HG02870 (cell line): ENCODE results near the gene FAM83B.
"Not testable (repeated sequence)": the region's sequence is repeated elsewhere in the genome, so short reads cannot be mapped to it uniquely, and the experiment has no call there.

Source experiments
- ATAC-seq: cut with Tn5 transposase; IDR thresholded peaks from one replicate; pipeline ENCODE4 v1.9.1; 2021; ENCODE audit warnings: mild to moderate bottlenecking, moderate library complexity; ENCODE audit not compliant: unreplicated experiment

The FAM83B gene

DNA sequence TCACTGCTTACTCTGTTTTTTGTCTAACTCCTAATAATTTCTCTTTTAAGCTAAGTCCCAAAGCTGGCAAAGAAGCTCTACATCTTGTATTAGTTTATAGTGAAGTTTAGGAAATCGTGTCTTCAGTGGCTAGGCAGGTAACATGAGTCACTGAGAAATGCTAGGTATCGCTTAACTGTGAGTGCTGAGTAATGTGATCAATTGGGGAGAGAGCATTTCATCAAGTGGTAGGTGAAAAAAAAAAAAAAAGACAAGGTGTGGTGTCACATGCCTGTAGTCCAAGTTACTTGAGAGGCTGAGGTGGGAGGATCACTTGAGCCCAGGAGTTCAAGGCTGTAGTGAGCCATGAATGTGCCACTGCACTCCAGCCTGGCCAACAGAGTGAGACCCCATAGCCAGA, 125.3 kb downstream of the FAM83B start:
- no peak for ATAC-seq

DNA sequence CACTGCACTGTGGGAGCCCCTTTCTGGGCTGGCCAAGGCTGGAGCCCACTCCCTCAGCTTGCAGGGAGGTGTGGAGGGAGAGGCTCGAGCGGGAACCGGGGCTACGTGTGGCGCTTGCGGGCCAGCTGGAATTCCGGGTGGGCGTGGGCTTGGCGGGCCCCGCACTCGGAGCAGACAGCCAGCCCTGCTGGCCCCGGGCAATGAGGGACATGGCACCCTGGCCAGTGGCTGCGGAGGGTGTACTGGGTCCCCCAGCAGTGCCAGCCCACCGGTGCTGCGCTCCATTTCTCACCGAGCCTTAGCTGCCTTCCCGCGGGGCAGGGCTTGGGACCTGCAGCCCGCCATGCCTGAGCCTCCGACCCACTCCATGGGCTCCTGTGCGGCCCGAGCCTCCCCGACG, 132.6 kb downstream of the FAM83B start:
- not testable (repeated sequence) for ATAC-seq

DNA sequence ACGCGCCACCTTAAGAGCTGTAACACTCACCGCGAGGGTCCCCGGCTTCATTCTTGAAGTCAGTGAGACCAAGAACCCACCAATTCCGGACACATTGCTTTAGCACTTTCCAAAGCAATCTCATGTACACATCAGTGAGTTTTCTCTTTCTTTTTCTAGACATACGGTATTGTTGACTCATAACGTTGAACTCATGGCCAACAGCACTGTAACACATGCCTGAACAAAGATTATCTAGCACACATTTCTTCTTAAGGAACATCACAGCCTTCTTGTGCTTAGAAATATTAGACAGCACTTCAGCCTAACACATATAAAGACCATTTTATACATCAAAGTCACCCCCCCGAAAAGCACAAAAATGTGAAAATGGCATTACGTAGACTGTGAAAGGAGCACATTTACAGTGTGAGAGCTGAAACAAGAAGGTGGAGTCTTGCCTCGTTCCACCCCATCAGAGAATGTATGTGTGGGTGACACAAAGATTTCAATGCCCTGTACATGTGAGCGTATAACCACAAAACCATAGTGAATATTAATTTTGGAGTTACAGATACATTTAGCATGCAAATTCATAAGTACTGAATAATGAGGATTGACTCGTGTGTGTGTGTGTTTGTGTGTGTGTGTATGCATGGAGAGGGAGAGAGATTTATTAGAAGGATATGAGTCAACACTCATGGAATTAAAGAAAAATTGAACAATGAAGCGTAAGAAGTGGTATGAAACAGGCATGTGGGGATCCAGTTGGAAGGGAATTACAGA, 134.1 kb downstream of the FAM83B start:
- ATAC-seq: no peak

DNA sequence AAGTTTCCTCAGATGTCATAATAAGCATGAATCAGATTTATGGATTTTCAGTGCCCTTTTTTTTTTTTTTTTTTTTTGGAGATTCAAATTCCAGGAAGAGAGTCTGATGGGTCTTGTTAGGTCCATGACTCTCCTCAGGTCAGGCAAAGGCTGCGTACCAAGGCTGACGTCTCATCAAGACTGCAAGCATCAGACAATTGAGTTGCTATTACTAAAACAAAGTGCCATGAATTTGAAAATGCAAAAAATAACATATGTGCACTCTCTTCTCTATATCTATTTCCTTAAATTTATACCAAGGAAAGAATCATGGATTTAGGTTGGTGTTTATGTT, 134.7 kb downstream of the FAM83B start:
- ATAC-seq: no peak

DNA sequence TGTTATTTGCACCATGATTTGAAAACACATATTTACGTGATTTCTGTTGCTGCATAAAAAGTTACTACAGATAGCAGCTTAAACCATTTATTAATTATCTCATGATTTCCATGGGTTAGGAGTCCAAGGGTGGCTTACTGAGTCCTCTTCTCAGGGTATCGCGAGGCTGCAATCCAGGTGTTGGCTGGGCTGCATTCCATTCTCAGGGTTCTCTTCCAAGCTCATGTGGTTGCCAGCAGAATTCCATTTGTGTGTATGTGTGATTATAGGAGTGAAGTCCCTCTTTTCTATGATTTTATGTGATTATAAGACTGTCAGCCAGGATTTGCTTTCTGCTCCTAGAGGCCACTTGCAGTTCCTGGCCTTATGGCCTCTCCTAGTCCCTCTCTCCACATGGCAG, 135.1 kb downstream of the FAM83B start:
- ATAC-seq: no peak

DNA sequence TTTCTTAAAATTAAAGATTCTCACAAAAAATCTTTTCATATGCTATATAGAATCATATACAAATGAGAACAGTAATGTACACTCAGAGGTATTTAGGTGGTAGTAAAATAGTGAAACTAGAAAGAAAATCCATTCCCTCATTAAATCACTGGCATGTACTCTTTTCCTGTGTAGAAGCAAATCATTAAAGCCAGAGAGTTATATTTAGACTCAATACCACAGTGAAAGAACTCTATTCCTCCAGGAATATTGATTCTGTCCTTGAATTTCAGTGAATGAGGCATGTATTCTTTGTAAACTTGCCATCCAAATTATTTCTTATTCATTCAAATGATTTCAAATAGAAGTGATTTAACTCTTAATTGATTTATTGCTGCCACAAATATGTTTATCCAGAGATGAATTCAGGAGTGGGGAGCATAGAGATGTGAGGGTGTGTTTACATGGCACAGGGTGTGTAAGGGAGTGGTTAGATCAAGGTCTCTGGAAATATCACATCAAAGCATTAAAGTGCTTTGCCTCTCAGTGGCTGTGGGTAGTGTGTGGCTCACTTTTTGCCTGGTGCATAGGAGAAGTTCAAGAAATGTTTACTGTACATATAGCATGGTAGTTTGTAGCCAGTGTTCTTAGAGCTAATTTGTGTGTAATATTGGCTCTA, 141.2 kb downstream of the FAM83B start:
- ATAC-seq: no peak

DNA sequence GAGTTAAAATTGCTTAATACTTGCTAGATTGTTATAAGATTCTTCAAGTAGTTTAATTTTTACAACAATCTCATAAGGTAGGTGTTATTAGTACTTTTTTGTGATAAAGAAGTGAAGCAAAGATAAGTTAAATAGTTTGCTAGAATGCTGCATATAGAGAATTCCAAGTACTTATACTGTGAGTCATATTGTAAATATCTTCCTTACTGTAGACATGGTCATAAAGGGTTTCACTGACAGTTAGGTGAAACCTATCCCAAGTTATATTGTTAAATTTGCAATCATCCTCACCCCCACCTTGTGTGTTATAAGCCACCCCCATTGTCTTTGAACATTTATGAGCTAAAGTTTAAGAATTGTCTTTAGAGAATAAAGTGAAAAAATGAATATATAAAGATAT, 142.0 kb downstream of the FAM83B start:
- ATAC-seq: no peak

DNA sequence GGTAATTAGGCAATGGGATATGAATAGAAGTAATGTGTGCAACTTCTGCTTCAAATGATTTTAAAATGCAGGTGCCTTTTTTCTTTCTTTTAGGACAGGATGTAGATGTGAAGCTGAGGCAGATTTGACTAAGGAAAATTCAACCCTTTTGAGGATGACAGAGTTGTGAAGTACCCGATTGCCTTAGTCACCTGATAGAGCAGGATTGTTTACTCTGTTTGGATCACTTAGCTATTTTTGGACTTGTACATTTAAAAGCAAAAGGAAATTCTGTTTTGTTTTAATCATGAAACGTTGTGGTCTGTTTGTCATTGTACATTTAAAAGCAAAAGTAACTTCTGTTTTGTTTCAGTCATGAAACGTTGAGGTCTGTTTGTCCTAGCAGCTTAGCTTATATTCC, 143.4 kb downstream of the FAM83B start:
- ATAC-seq: no peak
